DND-41 (cell line): ENCODE results near the gene IGSF10.
A peak's percentile ranks its signal among the peaks of the same experiment; 100 is the strongest.

Experiments used
- ATAC-seq: fragments of 200-7000 bp; cut with Tn5 transposase; 3 replicates; pipeline ENCODE4 v1.9.1; 2021; ENCODE audit warnings: low read depth; ENCODE audit not compliant: insufficient read depth
- DNase-seq: peaks from one replicate; pipeline ENCODE4 v3.0.0-alpha.2; 2020
- H2AFZ ChIP-seq: 2 replicates; pipeline ENCODE4 v1.6.0; 2012; ENCODE audit warnings: low read depth, low read length
- H3K27ac ChIP-seq: 2 replicates; pipeline ENCODE4 v1.5.1; 2012; ENCODE audit warnings: low read length, inconsistent platforms
- H3K27me3 ChIP-seq: fragments of 200-600 bp; sonication (generic); 2 replicates; pipeline ENCODE4 v1.6.0; 2012; ENCODE audit warnings: low read length, mild to moderate bottlenecking, inconsistent platforms; ENCODE audit not compliant: insufficient read depth, poor library complexity
- H3K36me3 ChIP-seq: 2 replicates; pipeline ENCODE4 v1.5.1; 2012; ENCODE audit warnings: low read length, inconsistent platforms; ENCODE audit not compliant: insufficient read depth
- H3K4me1 ChIP-seq: 2 replicates; pipeline ENCODE4 v1.5.1; 2012; ENCODE audit warnings: mild to moderate bottlenecking, low read length; ENCODE audit not compliant: insufficient read depth
- H3K4me2 ChIP-seq: 2 replicates; pipeline ENCODE4 v1.6.0; 2012; ENCODE audit warnings: mild to moderate bottlenecking, moderate library complexity, low read length, inconsistent platforms; ENCODE audit not compliant: insufficient read depth
- H3K4me3 ChIP-seq, 2 experiments: fragments of 200-600 bp in 1 of 2; shearing (Covaris generic) in 1 of 2; 2 replicates each; pipeline ENCODE4 v1.5.1; 2012 to 2016; ENCODE audit warnings: inconsistent platforms in 2 of 2, low read length in 2 of 2, mild to moderate bottlenecking in 2 of 2, low read depth in 1 of 2, moderate library complexity in 1 of 2
- H3K79me2 ChIP-seq: 2 replicates; pipeline ENCODE4 v1.6.0; 2012; ENCODE audit warnings: low read length, inconsistent platforms; ENCODE audit not compliant: insufficient read depth
- H3K9ac ChIP-seq: 2 replicates; pipeline ENCODE4 v1.6.0; 2012; ENCODE audit warnings: low read depth, mild to moderate bottlenecking, inconsistent platforms, low read length, moderate library complexity
- H3K9me3 ChIP-seq: 2 replicates; pipeline ENCODE4 v1.5.1; 2012; ENCODE audit warnings: low read length, moderate library complexity, mild to moderate bottlenecking, inconsistent platforms; ENCODE audit not compliant: insufficient read depth, severe bottlenecking
- H4K20me1 ChIP-seq: 2 replicates; pipeline ENCODE4 v1.6.0; 2012; ENCODE audit warnings: low read length; ENCODE audit not compliant: insufficient read depth
- EZH2 ChIP-seq: IDR thresholded peaks from 3 replicates; pipeline ENCODE4 v1.6.1; 2012; ENCODE audit warnings: borderline replicate concordance, low read depth, mild to moderate bottlenecking, moderate library complexity, low read length, inconsistent platforms; ENCODE audit not compliant: severe bottlenecking
- TF ChIP-seq, protein P1 (sequence below): IDR thresholded peaks from 2 replicates; pipeline ENCODE4 v1.5.1; 2012; ENCODE audit warnings: borderline replicate concordance, low read length, moderate library complexity, mild to moderate bottlenecking; ENCODE audit not compliant: poor library complexity, severe bottlenecking; ENCODE audit errors: extremely low read depth

The IGSF10 gene

GRCh38 chr3:151425627-151426340 is 35.1 kb downstream of the IGSF10 start:
- Histone ChIP-seq H3K36me3 (peaks cover 2% of the 10 kb centered on the region; the same call in 1 of the 2 replicates), H3K4me2 (no peak overlapping the region), H3K27me3 (no peaks in the 10 kb centered on the region), H3K79me2 (no peaks in the 10 kb centered on the region), H3K4me1 (peaks cover 3% of the 10 kb centered on the region; the same call in 1 of the 2 replicates), H3K9me3 (no peaks in the 10 kb centered on the region), H3K27ac (no peak overlapping the region), H4K20me1 (no peaks in the 10 kb centered on the region), H2AFZ (no peak overlapping the region), H3K9ac (no peak overlapping the region), H3K4me3 (no peak overlapping the region)
- no peak for DNase-seq
- TF ChIP-seq, protein P1, sequence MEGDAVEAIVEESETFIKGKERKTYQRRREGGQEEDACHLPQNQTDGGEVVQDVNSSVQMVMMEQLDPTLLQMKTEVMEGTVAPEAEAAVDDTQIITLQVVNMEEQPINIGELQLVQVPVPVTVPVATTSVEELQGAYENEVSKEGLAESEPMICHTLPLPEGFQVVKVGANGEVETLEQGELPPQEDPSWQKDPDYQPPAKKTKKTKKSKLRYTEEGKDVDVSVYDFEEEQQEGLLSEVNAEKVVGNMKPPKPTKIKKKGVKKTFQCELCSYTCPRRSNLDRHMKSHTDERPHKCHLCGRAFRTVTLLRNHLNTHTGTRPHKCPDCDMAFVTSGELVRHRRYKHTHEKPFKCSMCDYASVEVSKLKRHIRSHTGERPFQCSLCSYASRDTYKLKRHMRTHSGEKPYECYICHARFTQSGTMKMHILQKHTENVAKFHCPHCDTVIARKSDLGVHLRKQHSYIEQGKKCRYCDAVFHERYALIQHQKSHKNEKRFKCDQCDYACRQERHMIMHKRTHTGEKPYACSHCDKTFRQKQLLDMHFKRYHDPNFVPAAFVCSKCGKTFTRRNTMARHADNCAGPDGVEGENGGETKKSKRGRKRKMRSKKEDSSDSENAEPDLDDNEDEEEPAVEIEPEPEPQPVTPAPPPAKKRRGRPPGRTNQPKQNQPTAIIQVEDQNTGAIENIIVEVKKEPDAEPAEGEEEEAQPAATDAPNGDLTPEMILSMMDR: peak; percentile 45
- no peak for TF ChIP-seq EZH2
- ATAC-seq: peak; percentile 37; the same call in 1 of the 3 replicates

GRCh38 chr3:151423091-151423490 is 37.8 kb downstream of the IGSF10 start:
- ATAC-seq (no peak), DNase-seq (no peak)
- Histone ChIP-seq H3K9ac (no peak overlapping the region), H3K27me3 (no peaks in the 10 kb centered on the region), H3K79me2 (no peaks in the 10 kb centered on the region), H3K9me3 (no peaks in the 10 kb centered on the region), H4K20me1 (no peaks in the 10 kb centered on the region), H3K4me3 (no peak overlapping the region), H3K36me3 (no peaks in the 10 kb centered on the region), H2AFZ (no peak overlapping the region), H3K4me2 (no peak overlapping the region), H3K4me1 (peaks cover 3% of the 10 kb centered on the region; the same call in 1 of the 2 replicates), H3K27ac (no peak overlapping the region)
- TF ChIP-seq, protein P1: no peak
- no peak for TF ChIP-seq EZH2

DNA sequence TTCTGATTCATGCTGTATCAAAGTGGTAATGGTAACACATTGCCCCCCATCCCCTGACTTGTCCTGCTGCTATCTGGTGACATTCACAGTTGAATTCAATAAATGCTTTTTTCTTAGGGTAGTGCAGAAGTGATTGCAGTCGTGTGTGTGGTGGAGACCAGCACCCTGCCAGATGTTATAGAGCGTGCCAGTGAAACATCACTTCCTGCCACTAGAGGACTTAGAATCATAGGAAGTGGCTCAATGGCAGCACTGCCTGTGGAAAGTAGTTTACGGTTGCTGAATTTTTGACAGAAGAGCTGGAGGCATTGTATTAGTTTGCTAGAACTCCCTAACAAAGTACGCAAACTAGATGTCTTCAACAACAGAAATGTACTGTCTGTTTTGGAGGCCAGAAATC is 38.9 kb downstream of the IGSF10 start:
- no peak overlapping the region for H3K27ac ChIP-seq
- no peaks in the 10 kb centered on the region for H3K79me2 ChIP-seq
- H3K4me1 ChIP-seq: peaks cover 3% of the 10 kb centered on the region; the same call in 1 of the 2 replicates
- H3K4me3 ChIP-seq: no peak overlapping the region
- TF ChIP-seq, protein P1: peak; percentile 53
- no peak for TF ChIP-seq EZH2
- ATAC-seq (peak; percentile 92), DNase-seq (peak; percentile 29)
- no peaks in the 10 kb centered on the region for H3K27me3 ChIP-seq
- H3K36me3 ChIP-seq: no peaks in the 10 kb centered on the region
- no peak overlapping the region for H3K9ac ChIP-seq
- no peaks in the 10 kb centered on the region for H4K20me1 ChIP-seq
- H3K4me2 ChIP-seq: no peak overlapping the region
- H2AFZ ChIP-seq: peak overlapping the region; percentile 0; the same call in 1 of the 2 replicates
- no peaks in the 10 kb centered on the region for H3K9me3 ChIP-seq
